H1 (cell line): ENCODE measurements around the gene LIMA1.

ENCODE experiments used
- CTCF ChIP-seq, 3 experiments: IDR thresholded peaks; 1 replicate in 2 of 3; 2 replicates in 1 of 3; pipeline versions ENCODE4 v1.5.1 to v1.6.1; 2011; ENCODE audit warnings: low read length in 3 of 3, mild to moderate bottlenecking in 3 of 3, inconsistent platforms in 2 of 3, low read depth in 1 of 3, moderate library complexity in 1 of 3; ENCODE audit not compliant: insufficient read depth in 1 of 3; ENCODE audit errors: control extremely low read depth in 1 of 3
- EZH2 ChIP-seq: fragments of 200-600 bp; sonication (generic); IDR thresholded peaks from 2 replicates; pipeline ENCODE4 v1.7.1; 2012; ENCODE audit warnings: low read depth, mild to moderate bottlenecking, moderate library complexity, low read length, inconsistent platforms; ENCODE audit not compliant: severe bottlenecking
- FOSL1 ChIP-seq: IDR thresholded peaks from 2 replicates; pipeline ENCODE4 v1.6.1; 2011; ENCODE audit warnings: mild to moderate bottlenecking, low read depth, low read length, moderate library complexity; ENCODE audit not compliant: insufficient read depth
- GABPA ChIP-seq: IDR thresholded peaks from 2 replicates; pipeline ENCODE4 v1.6.1; 2011; ENCODE audit warnings: mild to moderate bottlenecking, low read length, moderate library complexity, borderline replicate concordance; ENCODE audit not compliant: insufficient read depth
- JUN ChIP-seq: IDR thresholded peaks from 2 replicates; pipeline ENCODE4 v1.6.1; 2011; ENCODE audit warnings: low read depth, mild to moderate bottlenecking, improper control_type of control experiment, low read length
- MAX ChIP-seq: IDR thresholded peaks from 2 replicates; pipeline ENCODE4 v1.6.1; 2012; ENCODE audit warnings: inconsistent platforms
- PHF8 ChIP-seq: fragments of 200-600 bp; sonication (generic); conservative IDR thresholded peaks from 2 replicates; pipeline ENCODE4 v1.7.1; 2012; ENCODE audit warnings: low read depth, mild to moderate bottlenecking, inconsistent platforms, low read length, moderate library complexity
- POLR2A ChIP-seq, 2 experiments: IDR thresholded peaks; 1 replicate in 1 of 2; 2 replicates in 1 of 2; pipeline ENCODE4 v1.6.1; 2011; ENCODE audit warnings: low read depth in 2 of 2, low read length in 2 of 2, mild to moderate bottlenecking in 2 of 2; ENCODE audit errors: control extremely low read depth in 1 of 2
- POLR2AphosphoS5 ChIP-seq: IDR thresholded peaks from 2 replicates; pipeline ENCODE4 v1.6.1; 2011; ENCODE audit warnings: low read depth, low read length
- SIN3A ChIP-seq, 2 experiments: IDR thresholded peaks in 1 of 2; conservative IDR thresholded peaks in 1 of 2; 2 replicates each; pipeline ENCODE4 v1.6.1; 2011 to 2012; ENCODE audit warnings: low read length in 2 of 2, improper control_type of control experiment in 1 of 2, low read depth in 1 of 2, mild to moderate bottlenecking in 1 of 2

- TF ChIP-seq POLR2A (IDR thresholded peaks at IDR 0.05; ENCODE audit: control extremely low read depth in 1 of 2, low read depth in 2 of 2, low read length in 2 of 2): no peak
- no peak for TF ChIP-seq CTCF (IDR thresholded peaks at IDR 0.05; ENCODE audit: control extremely low read depth in 1 of 3, insufficient read depth in 1 of 3, low read depth in 1 of 3, low read length in 3 of 3)
- TF ChIP-seq GABPA: no peak
- TF ChIP-seq EZH2: no peak
- TF ChIP-seq POLR2AphosphoS5: no peak
- no peak for TF ChIP-seq PHF8
- TF ChIP-seq FOSL1: no peak
- TF ChIP-seq JUN: no peak
- TF ChIP-seq SIN3A (conservative IDR thresholded peaks at IDR 0.05 in 1 of 2, IDR thresholded peaks at IDR 0.05 in 1 of 2; ENCODE audit: low read depth in 1 of 2, low read length in 2 of 2): no peak
- TF ChIP-seq MAX: no peak
Observed at GRCh38 chr12:50271724-50272247, 11.5 kb downstream of the LIMA1 start.
